Measurements from ENCODE around the gene DNASE1L3.

GRCh38 chr3:58168498-58168897 is 42.3 kb downstream of the DNASE1L3 start:
- TF ChIP-seq CTCF (IDR thresholded peaks at IDR 0.05) (no peak), POLR2A (IDR thresholded peaks at IDR 0.05; ENCODE audit: low read depth) (no peak)

All from esophagus muscularis mucosa (tissue), 3 donors.